ENCODE measurements around the gene SLC27A6.
"Not testable (repeated sequence)": the region's sequence is repeated elsewhere in the genome, so short reads cannot be mapped to it uniquely, and the experiment has no call there.

SLC27A6 gene, protein sequence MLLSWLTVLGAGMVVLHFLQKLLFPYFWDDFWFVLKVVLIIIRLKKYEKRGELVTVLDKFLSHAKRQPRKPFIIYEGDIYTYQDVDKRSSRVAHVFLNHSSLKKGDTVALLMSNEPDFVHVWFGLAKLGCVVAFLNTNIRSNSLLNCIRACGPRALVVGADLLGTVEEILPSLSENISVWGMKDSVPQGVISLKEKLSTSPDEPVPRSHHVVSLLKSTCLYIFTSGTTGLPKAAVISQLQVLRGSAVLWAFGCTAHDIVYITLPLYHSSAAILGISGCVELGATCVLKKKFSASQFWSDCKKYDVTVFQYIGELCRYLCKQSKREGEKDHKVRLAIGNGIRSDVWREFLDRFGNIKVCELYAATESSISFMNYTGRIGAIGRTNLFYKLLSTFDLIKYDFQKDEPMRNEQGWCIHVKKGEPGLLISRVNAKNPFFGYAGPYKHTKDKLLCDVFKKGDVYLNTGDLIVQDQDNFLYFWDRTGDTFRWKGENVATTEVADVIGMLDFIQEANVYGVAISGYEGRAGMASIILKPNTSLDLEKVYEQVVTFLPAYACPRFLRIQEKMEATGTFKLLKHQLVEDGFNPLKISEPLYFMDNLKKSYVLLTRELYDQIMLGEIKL

DNA sequence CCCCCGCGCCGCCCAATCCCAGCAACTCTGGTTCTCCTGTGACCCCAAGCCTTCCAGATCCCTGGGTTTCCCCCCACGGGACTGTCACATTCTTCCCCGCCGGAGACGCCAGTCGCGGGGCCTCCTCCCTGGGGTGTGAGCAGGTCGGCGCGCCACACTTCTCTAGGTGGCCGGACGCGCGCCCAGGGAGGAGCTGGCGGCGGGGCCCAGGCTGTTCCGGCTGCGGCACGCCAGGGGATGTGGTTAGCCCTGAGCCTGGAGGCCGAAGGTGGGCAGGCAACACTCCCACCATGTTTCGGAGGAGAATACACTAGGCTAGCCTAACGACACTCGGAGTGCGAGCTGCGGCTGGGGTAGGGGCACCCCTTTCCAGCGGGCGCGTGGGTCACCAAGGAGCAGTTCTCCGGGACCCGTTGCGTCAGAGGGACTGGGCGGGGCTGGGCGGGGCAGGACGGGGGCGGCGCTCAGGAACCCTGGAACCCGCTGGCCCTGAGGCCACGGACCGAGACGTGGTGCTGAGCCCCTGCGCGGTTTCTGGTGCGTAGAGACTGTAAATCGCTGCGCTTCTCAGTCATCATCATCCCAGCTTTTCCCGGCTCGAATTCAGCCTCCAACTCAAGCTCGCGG is at the start of gene SLC27A6:
Gene SLC27A6, plus strand, starts transcription at position 478 of the 627 bp plus-strand sequence. CDS start 650 bp downstream, outside the sequence.
- no peak for FAIRE-seq

DNA sequence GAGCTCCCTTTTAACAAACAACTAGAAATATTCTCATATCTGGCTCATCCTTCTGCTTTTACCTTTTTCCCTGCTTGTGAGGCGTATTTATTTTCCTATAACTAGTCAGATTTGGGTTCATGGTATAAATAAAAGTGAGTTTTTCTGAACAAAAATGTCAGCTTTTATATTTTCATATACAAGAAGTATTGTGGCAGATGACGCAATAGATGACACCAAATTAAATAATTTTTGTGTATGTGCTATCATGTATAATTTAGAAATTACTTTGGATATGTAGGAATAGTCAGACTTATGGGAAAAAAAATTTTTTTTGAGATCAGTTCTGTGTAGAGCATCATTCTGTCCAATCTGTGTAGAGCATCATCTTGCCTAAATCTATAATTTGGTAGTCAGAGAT is 45.7 kb upstream of the SLC27A6 start:
- no peak for FAIRE-seq

- no peak for FAIRE-seq
Observed at GRCh38 chr5:128920345-128921215, 44.7 kb upstream of the SLC27A6 start.

DNA sequence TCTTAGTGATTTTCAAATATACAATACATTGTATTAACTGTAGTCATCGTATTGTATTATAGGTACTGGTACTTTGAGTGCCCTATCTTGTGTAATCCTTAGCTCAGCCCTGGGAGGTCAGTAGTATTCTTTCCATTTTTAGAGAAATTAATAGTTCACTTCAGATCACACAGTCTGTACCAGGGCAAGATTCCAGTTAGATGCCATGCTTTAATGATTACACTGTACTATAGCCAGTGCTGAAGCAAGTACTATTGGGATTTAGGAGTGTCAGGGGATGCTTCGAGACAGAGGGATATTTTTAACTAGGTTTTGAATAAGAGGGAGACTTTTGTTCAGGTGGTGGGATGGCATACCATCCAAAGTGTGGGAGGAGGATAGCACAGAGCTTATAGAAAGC is 41.0 kb upstream of the SLC27A6 start:
- no peak for FAIRE-seq

GRCh38 chr5:128925973-128926372 is 39.3 kb upstream of the SLC27A6 start:
- no peak for FAIRE-seq

DNA sequence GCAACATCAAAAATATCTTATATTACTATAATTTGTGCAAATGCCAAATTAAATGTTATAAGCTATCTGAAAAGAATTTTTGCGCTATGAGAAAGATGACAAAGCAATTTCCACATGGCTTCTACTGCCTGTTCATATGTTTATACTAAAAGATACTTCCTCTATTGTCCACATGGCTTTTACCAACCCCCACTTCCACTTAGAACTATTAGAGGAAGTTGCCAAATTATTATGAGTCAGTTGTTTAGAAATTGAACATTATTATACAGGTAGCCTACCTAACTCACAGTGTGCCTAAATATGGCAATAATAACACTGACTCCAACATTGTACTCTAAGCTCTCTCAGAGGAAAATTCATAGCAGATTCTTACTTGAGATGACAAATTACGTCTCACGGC is 37.6 kb upstream of the SLC27A6 start:
- no peak for FAIRE-seq

GRCh38 chr5:128932232-128932631 is 33.1 kb upstream of the SLC27A6 start:
- FAIRE-seq, result not testable (repeated sequence)

DNA sequence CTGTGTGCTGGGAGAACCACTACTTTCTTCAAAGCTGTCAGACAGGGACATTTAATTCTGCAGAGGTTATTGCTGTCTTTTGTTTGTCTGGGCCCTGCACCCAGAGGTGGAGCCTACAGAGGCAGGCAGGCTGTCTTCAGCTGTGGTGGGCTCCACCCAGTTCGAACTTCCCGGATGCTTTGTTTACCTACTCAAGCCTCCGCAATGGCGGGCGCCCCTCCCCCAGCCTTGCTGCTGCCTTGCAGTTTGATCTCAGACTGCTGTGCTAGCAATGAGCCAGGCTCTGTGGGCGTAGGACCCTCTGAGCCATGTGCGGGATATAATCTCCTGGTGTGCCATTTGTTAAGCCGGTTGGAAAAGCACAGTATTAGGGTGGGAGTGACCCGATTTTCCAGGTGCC is 22.2 kb upstream of the SLC27A6 start:
- FAIRE-seq, result not testable (repeated sequence)

DNA sequence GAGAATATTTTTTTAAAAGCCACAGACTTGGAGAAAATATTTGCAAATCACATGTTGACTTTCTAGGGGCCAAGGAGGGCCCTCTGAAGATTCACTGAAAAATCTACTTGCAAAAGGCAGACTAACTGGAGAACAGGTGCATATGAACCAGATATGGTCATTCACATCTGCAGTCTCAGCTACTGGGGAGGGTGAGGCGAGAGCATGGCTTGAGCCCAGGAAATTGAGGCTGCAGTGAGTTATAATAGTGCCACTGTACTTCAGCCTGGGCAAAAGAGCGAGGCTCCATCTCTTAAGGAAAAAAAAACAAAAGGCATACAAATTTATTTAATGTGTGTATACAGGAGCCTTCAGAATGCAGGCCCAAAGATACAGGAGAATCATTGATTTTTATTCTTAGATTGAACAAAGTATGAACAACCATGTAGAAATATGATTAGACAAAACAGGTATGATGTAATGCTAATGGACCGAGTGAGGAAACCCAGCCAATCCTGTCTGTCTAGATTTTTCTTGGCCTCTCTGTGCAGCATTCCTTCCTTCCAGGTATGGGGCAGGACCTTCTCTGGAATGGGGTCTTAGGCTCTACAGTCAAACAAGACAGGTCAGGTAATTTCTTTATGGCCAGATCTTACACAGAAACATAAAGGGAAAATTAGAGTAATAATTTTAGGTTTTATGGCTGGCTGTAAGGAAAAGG is 15.3 kb upstream of the SLC27A6 start:
- FAIRE-seq, result no peak

GRCh38 chr5:128951301-128951700 is 14.0 kb upstream of the SLC27A6 start:
- not testable (repeated sequence) for FAIRE-seq

- FAIRE-seq, result no peak
Observed at GRCh38 chr5:128956164-128956563, 9.1 kb upstream of the SLC27A6 start.

- FAIRE-seq, result no peak
Observed at GRCh38 chr5:128962211-128962610, 3.1 kb upstream of the SLC27A6 start.

DNA sequence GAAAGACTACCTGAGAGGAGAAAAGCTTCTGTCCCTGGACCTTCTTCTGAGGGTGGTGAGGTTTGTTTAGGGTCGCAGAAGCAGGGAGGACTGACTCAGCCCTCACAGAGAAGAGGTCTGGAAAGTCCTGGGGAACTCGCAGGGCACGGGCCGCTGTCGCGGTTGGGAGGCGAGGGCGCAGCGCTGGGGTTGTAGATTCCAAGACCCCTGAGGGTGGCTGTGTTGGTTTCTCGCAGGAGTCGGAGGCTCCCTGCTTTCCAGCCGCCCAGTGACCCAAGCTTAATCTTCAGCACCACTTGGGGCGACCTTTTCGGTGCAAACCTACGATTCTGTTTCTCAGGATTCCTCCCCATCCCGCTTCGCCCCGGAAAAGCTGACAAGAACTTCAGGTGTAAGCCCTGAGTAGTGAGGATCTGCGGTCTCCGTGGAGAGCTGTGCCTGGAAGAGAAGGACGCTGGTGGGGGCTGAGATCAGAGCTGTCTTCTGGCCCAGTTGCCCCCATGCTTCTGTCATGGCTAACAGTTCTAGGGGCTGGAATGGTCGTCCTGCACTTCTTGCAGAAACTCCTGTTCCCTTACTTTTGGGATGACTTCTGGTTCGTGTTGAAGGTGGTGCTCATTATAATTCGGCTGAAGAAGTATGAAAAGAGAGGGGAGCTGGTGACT is 482 bp downstream of the SLC27A6 start:
- no peak for FAIRE-seq

- no peak for FAIRE-seq
Observed at GRCh38 chr5:128966375-128966774, 1.1 kb downstream of the SLC27A6 start.

- FAIRE-seq, result no peak
Observed at GRCh38 chr5:128966846-128967245, 1.6 kb downstream of the SLC27A6 start.

- no peak for FAIRE-seq
Observed at GRCh38 chr5:128973244-128973643, 8.0 kb downstream of the SLC27A6 start.

GRCh38 chr5:128974567-128974966 is 9.3 kb downstream of the SLC27A6 start:
- FAIRE-seq, result no peak

DNA sequence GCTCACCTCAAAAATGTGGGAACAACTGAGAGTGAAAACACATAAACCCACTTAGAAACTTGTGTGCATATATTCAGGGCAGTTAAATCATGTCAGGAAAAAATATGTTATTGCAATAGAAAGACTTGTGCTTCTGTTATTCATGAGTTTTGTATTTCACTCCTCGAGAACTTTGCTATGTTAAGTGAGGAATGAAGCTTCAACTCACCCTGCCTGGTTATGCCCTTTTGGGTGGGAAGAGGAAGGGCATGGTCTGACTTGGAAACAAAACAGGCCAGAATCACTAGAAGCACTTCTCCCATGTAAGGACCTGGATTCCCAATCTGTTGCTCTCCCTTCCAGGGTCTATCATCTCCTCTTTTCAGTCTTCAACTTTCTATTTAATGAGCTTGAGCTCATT is 14.5 kb downstream of the SLC27A6 start:
- no peak for FAIRE-seq

DNA sequence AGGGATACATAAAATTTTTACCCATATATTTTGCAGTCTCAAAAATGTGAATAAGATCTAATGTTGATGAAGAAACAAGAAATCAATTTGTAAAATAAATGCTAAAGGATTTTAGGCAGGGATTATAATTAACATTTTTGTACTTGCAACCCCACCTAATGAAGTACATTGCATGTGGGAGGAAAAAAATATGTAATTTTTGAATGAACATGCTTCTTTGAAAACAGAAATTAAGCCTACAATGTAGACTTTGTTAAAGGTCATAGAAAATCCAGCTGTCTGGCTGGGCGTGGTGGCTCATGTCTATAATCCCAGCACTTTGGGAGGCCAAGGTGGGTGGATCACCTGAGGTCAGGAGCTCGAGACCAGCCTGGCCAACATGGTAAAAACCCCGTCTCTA is 15.6 kb downstream of the SLC27A6 start:
- no peak for FAIRE-seq

GRCh38 chr5:128984480-128984879 is 19.2 kb downstream of the SLC27A6 start:
- FAIRE-seq, result no peak

DNA sequence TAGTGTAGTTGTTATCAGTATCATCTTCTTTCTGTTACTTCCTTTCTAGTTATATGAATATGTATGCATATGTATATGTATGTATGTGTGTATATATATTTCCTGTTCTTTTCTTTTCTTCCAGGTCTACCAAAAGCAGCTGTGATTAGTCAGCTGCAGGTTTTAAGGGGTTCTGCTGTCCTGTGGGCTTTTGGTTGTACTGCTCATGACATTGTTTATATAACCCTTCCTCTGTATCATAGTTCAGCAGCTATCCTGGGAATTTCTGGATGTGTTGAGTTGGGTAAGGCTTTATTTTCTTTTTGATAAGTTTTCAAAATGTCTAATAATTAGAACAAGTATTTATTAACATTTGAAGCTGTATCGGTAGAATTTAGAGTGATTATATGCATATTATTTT is 23.2 kb downstream of the SLC27A6 start:
- FAIRE-seq, result no peak
